ENCODE results near the gene FLT3.

The FLT3 gene

GRCh38 chr13:28138012-28138755 lies 37.8 kb upstream of the FLT3 start, which contains the start of gene PAN3:
TSS of gene PAN3 (plus strand) at chr13:28138545. CDS start at chr13:28138658, 113 bp downstream.
- no peaks in the 10 kb centered on the region for H3K36me3 ChIP-seq (ENCODE audit: control insufficient read depth in 2 of 2, insufficient read depth in 1 of 2, low read length in 2 of 2)
- H3K27ac ChIP-seq (ENCODE audit: extremely low read depth, low read depth, low read length) = peak within 1 kb of the TSS; percentile 99
- ChIA-PET POLR2A (interaction anchor here (0.5 to 1.3 kb wide), 8 partner anchors 18 to 1289 kb away, joined by 3 to 6 read pairs (median 3); no protein-coding TSS in a partner anchor), CTCF (no interaction called here)
- peaks cover 3% of the 10 kb centered on the region; the same call in 1 of the 2 replicates for H3K4me1 ChIP-seq (ENCODE audit: control insufficient read depth, insufficient read depth, low read length)
- no peaks in the 10 kb centered on the region for H3K9me3 ChIP-seq (ENCODE audit: control insufficient read depth, insufficient read depth, low read depth, low read length)
- H3K4me3 ChIP-seq (ENCODE audit: low read depth, low read length) = peak within 1 kb of the TSS; percentile 70
- TF ChIP-seq ZNF558 (tag by site-specific recombination; IDR thresholded peaks at IDR 0.05) (no peak), ZSCAN18 (tag by site-specific recombination; IDR thresholded peaks at IDR 0.05) (no peak), ZSCAN16 (tag by site-specific recombination; IDR thresholded peaks at IDR 0.05) (no peak), ZBTB1 (tag by site-specific recombination; IDR thresholded peaks at IDR 0.05) (no peak), ZNF335 (tag by site-specific recombination; conservative IDR thresholded peaks at IDR 0.05) (peak; percentile 62), ZFP69B (tag by site-specific recombination; IDR thresholded peaks at IDR 0.05) (peak; percentile 96), ZNF513 (tag by site-specific recombination; IDR thresholded peaks at IDR 0.05) (peak; percentile 55), KLF9 (tag by site-specific recombination; IDR thresholded peaks at IDR 0.05; ENCODE audit: low read depth) (peak; percentile 28; the same call in 1 of the 2 replicates), ZBTB8A (tag by site-specific recombination; IDR thresholded peaks at IDR 0.05) (no peak), ZNF76 (tag by site-specific recombination; IDR thresholded peaks at IDR 0.05; ENCODE audit: borderline replicate concordance, low read depth) (peak; percentile 84), ZNF792 (tag by site-specific recombination; IDR thresholded peaks at IDR 0.05) (no peak), ZNF157 (tag by site-specific recombination; IDR thresholded peaks at IDR 0.05) (no peak), KLF17 (tag by site-specific recombination; IDR thresholded peaks at IDR 0.05) (0 out of 2 replicates have a peak, but pooled peaks have one; percentile 27), PRDM2 (tag by site-specific recombination; IDR thresholded peaks at IDR 0.05; ENCODE audit: borderline replicate concordance) (no peak), ZNF2 (tag by site-specific recombination; IDR thresholded peaks at IDR 0.05) (no peak), ZNF121 (tag by site-specific recombination; IDR thresholded peaks at IDR 0.05) (no peak), ZNF530 (tag by site-specific recombination; IDR thresholded peaks at IDR 0.05; ENCODE audit: low read depth) (no peak), ZNF174 (tag by site-specific recombination; IDR thresholded peaks at IDR 0.05) (no peak), ZNF785 (tag by site-specific recombination; IDR thresholded peaks at IDR 0.05) (no peak), TCF7L2 (IDR thresholded peaks at IDR 0.05; ENCODE audit: borderline replicate concordance, low read depth, low read length) (no peak), ZNF16 (tag by site-specific recombination; IDR thresholded peaks at IDR 0.05; ENCODE audit: low read depth) (no peak), ZSCAN23 (tag by site-specific recombination; IDR thresholded peaks at IDR 0.05) (no peak), ZBTB48 (tag by site-specific recombination; IDR thresholded peaks at IDR 0.05) (no peak; the same call in 1 of the 2 replicates), ZBTB6 (tag by site-specific recombination; IDR thresholded peaks at IDR 0.05) (no peak), BCL6B (tag by site-specific recombination; IDR thresholded peaks at IDR 0.05) (no peak), ZNF155 (tag by site-specific recombination; IDR thresholded peaks at IDR 0.05) (no peak)
